LNCaP clone FGC (cell line): ENCODE results near the gene CYP2B6.
A peak's percentile ranks its signal among the peaks of the same experiment; 100 is the strongest.
"Not testable (repeated sequence)": the region's sequence is repeated elsewhere in the genome, so short reads cannot be mapped to it uniquely, and the experiment has no call there.

ENCODE experiments used
- DNase-seq: peaks from one replicate; pipeline ENCODE4 v3.0.0-alpha.2; 2011; ENCODE audit warnings: low read depth
- H3K4me3 ChIP-seq: 2 replicates; pipeline ENCODE4 v1.5.1; 2011; ENCODE audit warnings: mild to moderate bottlenecking, low read depth, low read length, control low read depth
- TF ChIP-seq, protein P1 (sequence below): IDR thresholded peaks from 2 replicates; pipeline ENCODE4 v1.5.1; 2012; ENCODE audit warnings: mild to moderate bottlenecking; ENCODE audit not compliant: control insufficient read depth, insufficient read depth; ENCODE audit errors: extremely low read depth

Gene CYP2B6

GRCh38 chr19:40974633-40975037, 16.4 kb upstream of the CYP2B6 start:
- TF ChIP-seq, protein P1, sequence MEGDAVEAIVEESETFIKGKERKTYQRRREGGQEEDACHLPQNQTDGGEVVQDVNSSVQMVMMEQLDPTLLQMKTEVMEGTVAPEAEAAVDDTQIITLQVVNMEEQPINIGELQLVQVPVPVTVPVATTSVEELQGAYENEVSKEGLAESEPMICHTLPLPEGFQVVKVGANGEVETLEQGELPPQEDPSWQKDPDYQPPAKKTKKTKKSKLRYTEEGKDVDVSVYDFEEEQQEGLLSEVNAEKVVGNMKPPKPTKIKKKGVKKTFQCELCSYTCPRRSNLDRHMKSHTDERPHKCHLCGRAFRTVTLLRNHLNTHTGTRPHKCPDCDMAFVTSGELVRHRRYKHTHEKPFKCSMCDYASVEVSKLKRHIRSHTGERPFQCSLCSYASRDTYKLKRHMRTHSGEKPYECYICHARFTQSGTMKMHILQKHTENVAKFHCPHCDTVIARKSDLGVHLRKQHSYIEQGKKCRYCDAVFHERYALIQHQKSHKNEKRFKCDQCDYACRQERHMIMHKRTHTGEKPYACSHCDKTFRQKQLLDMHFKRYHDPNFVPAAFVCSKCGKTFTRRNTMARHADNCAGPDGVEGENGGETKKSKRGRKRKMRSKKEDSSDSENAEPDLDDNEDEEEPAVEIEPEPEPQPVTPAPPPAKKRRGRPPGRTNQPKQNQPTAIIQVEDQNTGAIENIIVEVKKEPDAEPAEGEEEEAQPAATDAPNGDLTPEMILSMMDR, result peak; percentile 67
- peak; percentile 7 for DNase-seq
- no peak overlapping the region for H3K4me3 ChIP-seq

- no peak for DNase-seq
- H3K4me3 ChIP-seq, result no peak overlapping the region
- TF ChIP-seq, protein P1, result no peak
Measured at GRCh38 chr19:40976134-40976533, 14.9 kb upstream of the CYP2B6 start.

DNA sequence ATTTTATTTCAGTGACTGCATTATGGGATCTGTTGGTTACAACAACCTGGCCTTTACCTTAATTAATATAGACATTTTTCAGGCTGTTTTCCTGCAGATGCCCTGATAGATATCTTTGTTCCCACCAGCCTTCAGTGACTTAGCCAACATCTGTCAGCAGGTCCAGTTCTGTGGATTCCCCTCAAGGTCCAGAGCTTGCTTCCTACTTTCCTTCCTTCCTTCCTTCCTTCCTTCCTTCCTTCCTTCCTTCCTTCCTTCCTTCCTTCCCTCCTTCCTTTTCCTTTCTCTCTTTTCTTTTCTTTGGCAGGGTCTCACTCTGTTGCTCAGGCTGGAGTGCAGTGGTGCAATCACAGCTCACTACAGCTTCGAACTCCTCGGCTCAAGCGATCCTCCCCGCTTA, 14.4 kb upstream of the CYP2B6 start:
- TF ChIP-seq, protein P1, result no peak
- H3K4me3 ChIP-seq, result no peak overlapping the region
- no peak for DNase-seq

GRCh38 chr19:40979759-40980158, 11.3 kb upstream of the CYP2B6 start:
- H3K4me3 ChIP-seq, DNase-seq: not testable (repeated sequence)

DNA sequence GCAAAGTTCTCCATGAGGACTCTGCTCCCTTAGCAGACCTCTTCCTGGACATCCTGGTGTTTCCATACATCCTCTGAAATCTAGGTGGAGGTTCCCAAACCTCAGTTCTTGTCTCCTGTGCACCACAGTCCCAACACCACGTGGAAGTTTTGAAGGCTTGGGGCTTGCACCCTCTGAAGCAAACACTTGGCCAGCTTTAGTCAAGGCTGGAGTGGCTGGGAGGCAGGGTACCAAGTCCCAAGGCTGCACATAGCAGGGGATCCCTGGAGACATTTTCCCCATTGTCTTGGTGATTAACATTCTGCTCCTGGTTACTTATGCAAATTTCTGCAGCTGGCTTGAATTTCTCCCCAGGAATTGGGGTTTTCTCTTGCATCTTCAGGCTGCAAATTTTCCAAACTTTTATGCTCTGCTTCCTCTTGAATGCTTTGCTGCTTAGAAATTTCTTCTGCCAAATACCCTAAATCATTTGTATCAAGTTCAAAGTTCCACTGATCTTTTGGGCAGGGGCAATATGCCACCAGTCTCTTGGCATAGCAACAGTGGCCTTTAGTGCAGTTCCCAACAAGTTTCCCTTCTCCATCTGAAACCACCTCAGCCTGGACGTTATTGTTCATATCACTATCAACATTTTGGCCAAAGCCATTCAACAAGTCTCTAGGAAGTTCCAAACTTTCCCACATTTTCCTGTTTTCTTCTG, 10.2 kb upstream of the CYP2B6 start:
- DNase-seq, H3K4me3 ChIP-seq: not testable (repeated sequence)

DNA sequence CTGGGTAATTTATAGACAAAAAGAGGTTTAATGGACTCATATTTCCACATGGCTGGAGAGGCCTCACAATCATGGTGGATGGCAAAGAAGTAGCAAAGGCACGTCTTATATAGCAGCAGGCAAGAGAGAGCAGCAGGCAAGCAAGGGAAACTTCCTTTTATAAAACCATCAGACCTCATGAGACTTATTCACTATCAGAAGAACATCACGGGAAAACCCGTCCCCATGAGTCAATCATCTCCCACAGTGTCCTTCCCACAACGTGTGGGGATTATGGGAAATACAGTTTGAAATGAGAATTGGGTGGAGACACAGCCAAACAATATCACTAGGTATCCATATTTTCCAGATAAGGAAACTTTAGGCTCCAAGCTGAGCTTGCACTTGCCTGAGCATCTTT, 9.5 kb upstream of the CYP2B6 start:
- TF ChIP-seq, protein P1, result no peak
- no peak for DNase-seq
- no peak overlapping the region for H3K4me3 ChIP-seq

GRCh38 chr19:40982594-40983101, 8.4 kb upstream of the CYP2B6 start:
- TF ChIP-seq, protein P1, result no peak
- no peak for DNase-seq
- H3K4me3 ChIP-seq, result no peak overlapping the region

DNA sequence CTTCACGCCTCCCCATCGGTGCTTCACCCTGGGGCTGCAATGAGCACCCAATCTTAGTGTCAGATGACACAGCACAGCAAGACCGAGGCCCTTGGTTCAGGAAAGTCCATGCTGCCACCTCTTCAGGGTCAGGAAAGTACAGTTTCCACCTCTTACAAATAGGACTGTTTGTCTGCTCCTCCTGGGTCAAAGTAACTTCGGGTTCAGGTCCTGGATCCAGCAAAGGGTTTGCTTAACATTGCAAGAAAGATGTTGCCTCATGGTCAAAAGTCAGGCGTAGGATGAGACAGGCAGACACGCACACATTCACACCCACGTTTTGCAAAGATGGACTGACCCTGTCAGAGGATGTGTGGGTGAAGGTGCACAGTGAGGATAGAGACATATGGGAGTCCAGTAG, 1.6 kb upstream of the CYP2B6 start:
- DNase-seq, result no peak
- H3K4me3 ChIP-seq, result no peak overlapping the region
- TF ChIP-seq, protein P1, result no peak
